VCaP (cell line): ENCODE measurements around the gene SPTBN1.

Source experiments
- H3K27ac ChIP-seq: fragments of 450-650 bp; 2 replicates; pipeline ENCODE4 v1.5.1; 2017
- TF ChIP-seq, protein P1 (sequence below): fragments of 450-650 bp; conservative IDR thresholded peaks from 2 replicates; pipeline ENCODE4 v1.5.1; 2017; ENCODE audit warnings: mild to moderate bottlenecking, moderate library complexity

SPTBN1 gene

DNA sequence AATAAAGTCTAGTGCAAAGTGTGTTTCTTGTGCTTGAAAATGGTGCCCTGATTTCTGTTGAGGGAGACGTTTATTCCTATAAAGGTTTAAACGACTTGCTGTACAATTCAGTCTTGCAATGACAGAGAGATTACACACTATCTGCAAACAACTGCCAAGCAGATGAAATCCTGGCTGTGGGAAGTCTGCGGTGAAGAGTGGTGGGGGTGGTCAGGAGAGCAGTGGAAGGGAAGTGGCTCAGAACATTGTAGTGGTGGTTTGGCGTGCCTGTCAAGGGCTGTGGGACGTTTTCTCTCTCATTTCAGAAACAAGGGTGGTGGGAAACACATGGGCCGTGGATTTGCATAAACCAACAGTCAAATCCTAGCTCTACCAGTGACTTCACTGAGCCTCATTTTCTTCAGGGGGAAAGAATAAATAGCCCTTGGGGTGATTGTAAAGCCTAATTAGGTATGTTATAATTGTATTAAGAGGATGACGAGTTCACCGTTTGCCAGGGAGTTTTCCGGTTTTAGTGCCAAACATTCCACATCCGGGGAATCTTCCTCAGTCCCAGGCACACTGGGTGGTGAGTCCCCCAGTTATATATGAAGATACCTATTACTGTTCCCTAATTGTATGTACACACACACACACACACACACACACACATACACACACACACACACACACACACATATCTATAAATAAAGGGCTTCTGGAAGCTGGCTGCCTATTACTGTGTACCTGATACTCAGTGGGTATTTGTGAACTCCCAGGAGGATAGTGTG is 115.0 kb downstream of the SPTBN1 start:
- H3K27ac ChIP-seq, result peak overlapping the region; percentile 86; the same call in 1 of the 2 replicates
- TF ChIP-seq, protein P1, sequence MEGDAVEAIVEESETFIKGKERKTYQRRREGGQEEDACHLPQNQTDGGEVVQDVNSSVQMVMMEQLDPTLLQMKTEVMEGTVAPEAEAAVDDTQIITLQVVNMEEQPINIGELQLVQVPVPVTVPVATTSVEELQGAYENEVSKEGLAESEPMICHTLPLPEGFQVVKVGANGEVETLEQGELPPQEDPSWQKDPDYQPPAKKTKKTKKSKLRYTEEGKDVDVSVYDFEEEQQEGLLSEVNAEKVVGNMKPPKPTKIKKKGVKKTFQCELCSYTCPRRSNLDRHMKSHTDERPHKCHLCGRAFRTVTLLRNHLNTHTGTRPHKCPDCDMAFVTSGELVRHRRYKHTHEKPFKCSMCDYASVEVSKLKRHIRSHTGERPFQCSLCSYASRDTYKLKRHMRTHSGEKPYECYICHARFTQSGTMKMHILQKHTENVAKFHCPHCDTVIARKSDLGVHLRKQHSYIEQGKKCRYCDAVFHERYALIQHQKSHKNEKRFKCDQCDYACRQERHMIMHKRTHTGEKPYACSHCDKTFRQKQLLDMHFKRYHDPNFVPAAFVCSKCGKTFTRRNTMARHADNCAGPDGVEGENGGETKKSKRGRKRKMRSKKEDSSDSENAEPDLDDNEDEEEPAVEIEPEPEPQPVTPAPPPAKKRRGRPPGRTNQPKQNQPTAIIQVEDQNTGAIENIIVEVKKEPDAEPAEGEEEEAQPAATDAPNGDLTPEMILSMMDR, result no peak

DNA sequence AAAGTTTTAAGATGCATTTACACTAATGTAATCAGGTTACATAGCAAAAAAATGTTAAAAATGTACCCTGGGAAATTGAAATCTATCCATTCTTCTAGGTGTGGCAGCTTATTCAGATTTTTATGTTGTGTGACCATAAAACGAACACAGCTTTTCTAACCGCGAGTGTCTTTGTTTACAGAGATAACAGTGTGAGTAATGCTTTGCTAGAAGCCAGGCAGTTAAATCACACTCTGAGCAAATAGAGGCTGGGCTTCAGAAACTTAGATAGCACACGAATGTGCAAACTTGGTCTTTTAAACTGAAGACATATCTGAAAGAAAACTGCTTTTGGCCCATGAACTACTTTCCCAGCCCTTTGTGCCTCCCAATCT is 116.1 kb downstream of the SPTBN1 start:
- TF ChIP-seq, protein P1, result no peak
- H3K27ac ChIP-seq, result peak overlapping the region; percentile 86

DNA sequence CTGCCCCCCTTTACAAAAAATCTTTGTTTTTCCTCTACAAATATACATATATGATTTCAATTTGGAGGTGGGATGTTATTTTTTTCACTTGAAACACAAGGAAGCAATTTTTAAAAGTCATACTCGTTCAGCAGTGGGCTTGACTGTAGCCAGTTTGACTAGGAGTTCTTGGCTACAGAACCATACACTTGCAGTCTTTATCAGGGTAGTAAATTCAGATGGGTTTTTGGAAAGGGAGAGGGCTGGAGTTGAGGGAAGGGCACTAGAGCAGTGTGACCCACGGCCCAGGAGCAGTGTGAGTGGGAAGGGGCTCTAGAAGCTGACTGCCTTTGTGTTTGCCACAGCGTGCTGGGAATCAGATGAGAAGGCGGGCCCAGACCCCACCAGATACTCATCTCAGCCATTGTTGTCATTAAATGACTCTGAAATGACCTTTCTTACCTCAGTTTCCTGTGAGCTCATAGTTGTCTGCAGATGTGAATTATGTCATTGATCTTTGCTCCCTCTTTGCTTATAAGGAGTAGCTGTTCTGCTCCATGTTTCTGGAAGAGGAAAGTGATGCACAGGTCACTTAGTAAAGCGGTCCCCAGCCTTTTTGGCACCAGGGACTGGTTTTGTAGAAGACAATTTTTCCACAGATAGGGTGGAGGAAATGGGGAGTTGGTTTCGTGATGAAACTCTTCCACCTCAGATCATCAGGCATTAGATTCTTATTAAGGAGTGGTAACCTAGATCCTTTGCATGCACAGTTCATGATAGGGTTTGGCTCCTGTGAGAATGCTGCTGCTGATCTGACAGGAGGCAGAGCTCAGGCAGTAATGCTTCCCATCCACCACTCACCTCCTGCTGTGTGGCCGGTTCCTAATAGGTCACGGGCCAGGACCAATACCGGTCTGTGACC is 116.8 kb downstream of the SPTBN1 start:
- TF ChIP-seq, protein P1, result no peak
- peak overlapping the region; percentile 86 for H3K27ac ChIP-seq

DNA sequence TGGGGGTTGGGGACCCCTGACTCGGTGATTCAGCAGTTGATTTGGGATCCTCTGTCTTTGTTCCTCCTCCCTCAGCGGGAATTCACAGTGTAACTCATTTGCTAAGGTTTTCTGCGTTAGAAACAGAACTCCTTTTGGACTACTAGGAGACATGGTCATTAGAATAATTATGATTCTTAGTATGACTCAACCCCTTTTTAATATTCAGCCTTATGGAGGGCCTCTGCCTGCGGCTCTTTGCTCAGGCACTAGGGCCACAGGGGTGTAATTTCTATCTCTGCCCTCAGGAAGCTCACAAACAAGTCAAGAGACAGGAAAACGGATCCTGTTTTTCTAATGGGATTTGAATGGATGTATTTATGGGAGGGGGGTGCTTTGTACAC is 117.4 kb downstream of the SPTBN1 start:
- H3K27ac ChIP-seq, result peak overlapping the region; percentile 86
- TF ChIP-seq, protein P1, result no peak

DNA sequence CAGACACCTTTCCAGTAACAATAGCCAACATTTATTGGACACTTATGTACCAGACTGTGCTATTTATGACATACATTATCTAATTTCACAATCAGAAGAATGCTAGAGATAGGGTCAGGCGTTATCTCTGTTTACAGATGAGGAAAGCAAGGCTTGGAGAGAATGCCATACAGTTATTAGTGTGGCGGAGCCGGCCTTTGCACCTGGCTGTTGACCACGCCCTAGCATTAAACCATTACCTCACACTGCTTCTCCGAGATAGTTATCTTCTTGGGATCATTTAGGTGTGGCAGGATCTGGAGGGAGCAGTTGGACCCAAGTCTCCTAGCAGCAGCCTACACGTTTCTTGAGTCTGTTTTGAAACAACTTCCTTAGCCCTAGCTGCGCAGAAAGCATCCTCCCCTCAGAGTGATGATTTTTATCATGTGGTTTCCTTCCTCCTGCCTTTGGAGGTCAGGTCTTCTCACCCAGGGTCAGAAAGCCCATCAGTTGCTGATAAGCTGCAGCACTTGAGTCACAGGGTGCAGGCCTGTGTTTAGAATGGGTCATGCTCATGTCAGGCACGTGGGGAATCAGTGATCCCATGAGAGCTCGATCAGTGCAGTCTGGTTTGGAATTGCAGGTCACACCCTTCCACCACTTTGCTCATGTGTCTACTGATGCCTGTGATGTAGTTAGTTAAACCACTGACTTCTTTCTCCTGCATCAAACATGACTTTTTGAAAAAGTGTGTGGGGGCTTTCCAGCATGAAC is 118.2 kb downstream of the SPTBN1 start:
- H3K27ac ChIP-seq, result peak overlapping the region; percentile 86
- TF ChIP-seq, protein P1, result no peak

DNA sequence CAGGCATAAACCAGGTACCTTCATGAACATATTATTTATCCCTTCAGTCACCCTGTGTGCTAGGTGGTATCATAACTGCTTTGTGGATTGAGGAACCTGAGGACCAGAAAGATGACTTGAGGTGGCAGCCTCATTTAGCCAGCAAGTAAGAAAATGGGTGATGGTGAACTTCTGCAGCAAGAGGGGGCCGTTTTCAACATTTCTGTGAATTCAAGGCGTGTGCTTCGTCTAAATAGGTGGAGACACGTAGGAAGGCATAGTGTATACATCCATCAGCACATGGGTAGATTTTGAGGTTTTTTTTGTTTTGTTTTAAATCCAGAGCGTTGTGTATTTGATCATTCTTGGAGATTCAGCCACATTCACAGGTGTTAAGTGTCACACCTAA is 118.7 kb downstream of the SPTBN1 start:
- TF ChIP-seq, protein P1, result no peak
- H3K27ac ChIP-seq, result peak overlapping the region; percentile 86
